LNCAP (cell line): ENCODE data around the gene SHC3.

Experiments
- TF ChIP-seq, protein P1 (sequence below): fragments of 450-650 bp; IDR thresholded peaks from 2 replicates; pipeline ENCODE4 v1.5.1; 2017; ENCODE audit warnings: mild to moderate bottlenecking

Gene SHC3

DNA sequence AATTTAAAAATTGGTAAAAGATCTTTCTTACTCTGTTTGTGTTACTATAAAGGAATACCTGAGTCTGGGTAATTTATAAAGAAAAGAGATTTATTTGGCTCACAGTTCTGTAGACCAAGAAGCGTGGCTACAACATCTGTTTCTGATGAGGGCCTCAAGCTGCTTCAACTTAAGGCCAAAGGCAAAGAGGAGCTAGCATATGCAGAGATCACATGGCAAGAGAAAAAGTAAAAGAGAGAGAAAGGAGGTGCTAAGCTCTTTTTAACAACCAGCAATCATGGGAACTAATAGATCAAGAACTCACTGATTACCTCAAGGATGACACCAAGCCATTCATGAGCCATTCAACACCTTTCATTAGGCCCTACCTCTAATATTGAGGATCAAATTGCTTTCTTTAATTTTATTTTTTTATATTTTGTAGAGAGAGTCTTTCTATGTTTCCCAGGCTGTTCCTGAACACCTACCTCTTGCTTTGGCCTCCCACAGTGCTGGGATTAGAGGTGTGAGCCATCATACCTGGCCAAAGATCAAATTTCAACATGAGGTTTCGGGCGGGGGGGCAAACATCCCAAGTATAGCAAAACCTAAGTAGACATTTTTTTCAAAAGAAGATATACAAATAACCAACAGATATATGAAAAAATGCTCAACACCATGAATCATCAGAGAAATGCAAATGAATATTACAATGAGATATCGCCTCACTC is 16.0 kb upstream of the SHC3 start:
- TF ChIP-seq, protein P1, sequence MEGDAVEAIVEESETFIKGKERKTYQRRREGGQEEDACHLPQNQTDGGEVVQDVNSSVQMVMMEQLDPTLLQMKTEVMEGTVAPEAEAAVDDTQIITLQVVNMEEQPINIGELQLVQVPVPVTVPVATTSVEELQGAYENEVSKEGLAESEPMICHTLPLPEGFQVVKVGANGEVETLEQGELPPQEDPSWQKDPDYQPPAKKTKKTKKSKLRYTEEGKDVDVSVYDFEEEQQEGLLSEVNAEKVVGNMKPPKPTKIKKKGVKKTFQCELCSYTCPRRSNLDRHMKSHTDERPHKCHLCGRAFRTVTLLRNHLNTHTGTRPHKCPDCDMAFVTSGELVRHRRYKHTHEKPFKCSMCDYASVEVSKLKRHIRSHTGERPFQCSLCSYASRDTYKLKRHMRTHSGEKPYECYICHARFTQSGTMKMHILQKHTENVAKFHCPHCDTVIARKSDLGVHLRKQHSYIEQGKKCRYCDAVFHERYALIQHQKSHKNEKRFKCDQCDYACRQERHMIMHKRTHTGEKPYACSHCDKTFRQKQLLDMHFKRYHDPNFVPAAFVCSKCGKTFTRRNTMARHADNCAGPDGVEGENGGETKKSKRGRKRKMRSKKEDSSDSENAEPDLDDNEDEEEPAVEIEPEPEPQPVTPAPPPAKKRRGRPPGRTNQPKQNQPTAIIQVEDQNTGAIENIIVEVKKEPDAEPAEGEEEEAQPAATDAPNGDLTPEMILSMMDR, result no peak

DNA sequence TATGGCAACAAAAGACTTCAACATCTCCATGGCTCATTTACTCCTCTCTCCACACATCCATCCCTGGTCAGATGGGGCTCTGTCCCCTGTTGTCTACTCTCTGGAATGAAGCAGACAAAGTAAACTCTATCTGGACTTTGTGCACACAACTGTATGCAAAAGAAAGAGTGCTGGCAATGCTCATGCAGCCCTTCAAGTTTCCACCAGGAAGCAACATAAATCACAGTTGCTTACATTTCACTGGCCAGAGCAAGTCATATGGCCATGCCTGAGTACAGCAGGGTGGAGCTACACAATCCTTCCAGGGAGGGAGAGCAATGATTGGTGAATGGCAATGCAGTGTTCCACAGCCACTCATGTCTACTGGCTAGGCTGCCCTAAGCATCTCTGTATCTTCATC is 12.4 kb upstream of the SHC3 start:
- TF ChIP-seq, protein P1, result no peak

DNA sequence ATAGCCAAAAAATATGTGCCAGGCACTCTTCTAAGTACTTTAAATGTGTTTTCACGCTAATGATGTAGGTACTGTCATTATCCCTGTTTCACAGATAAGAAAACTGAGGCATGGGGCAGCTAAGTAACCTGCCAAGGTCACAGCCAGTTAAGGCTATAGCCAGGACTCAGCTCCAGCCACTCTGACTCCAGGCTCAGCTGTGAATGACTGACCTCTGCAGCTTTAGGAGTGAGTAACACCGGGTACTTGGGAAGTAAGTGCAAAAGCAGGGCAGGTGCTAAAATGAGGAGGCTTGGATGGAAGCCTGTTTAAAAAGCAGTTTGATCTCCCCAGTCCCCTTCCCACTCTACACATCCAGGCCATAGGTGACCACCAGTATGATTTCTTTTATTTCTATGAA is 10.6 kb upstream of the SHC3 start:
- TF ChIP-seq, protein P1, result no peak

DNA sequence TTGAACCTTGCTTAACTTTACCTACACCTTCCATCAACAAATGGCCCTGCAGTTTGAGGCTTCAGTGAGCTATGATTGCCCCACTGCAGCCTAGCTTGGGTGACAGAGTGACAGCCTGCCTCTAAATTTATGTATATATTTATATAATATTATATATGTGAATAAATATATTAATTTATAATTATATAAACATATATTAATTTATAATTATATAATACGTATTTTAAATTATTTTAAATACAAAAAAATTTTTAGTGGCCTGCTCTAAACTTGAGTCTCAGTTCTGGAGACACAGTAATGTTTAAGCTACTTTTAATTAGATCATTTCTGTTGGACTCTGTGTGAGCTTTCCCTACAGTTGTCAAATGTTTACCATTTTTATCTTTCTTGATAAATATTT is 9.3 kb upstream of the SHC3 start:
- TF ChIP-seq, protein P1, result no peak

DNA sequence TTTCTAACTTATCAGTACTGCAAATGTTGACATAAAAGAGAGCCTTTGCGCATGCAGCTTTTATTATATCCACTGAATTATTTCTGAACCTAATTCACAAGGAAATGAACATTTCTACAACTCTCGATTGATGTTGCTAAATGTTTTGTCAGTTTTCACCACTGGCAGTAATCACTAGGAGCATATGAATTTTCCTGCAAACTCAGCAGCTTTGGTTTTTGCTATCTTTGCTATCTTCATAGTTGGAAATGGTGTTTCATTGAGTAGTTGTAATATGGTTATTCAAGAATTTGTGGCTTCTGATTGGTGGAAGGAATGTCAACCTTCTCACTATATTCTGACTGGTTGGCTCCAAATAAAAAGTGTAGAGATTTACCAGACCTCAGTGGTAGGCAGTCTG is 8.9 kb upstream of the SHC3 start:
- TF ChIP-seq, protein P1, result no peak

DNA sequence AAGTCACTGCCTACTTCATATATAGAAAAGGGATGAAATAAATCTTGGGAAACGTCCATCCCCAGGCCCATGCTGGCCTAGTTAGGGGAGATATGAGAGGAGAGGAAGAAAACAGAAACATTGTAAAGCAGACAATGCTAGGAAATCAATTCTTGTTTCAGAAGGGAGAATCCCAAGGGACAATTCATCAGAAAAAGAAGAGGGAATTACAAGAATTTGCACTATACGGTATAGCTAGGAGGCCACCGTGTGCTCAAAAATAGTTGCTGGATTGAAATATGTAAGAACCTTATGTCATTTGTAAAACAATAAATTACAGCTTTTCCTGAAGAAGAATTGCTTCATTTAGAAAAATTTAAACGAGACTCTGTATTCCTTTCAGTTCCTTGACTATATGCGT is 8.3 kb upstream of the SHC3 start:
- TF ChIP-seq, protein P1, result no peak

DNA sequence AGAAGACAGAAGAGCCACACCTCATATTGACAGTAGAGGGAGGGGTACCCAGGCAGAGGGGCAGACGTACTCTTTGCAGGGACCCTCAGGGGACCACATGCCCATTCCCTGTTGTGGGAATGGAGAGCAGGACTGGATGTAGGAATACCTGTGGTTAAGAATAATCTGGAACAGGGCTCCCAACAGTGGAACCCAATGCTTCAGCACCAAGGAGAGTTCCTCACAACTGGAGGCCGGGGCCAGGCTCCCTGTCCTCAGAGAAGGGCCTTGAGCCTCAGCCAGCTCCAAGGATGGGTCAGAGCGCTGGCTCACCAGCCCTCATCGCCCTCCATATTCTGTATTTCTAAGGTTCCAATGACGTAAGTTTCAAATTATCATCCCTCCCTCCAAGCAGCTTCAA is 7.4 kb upstream of the SHC3 start:
- TF ChIP-seq, protein P1, result no peak

DNA sequence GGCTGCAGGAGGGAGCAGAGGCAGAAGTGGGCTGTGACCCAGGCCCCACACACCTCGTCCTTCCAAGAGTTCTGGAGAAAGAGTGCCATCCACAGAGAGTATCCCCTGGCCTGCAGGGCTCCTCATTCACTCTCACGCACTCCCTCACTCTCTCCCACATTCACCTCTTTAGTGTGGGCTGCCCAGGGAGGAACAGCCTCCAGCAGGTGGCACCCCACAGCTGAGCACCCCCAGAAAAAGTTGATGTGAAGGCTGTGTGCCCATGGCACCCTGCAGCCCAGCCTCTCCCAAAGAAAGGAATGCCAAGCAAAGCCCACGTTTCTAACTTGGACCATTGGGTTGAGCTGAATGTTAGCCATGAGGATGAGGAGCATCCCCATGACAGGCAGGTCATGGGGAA is 4.5 kb upstream of the SHC3 start:
- TF ChIP-seq, protein P1, result no peak
